Esophagus squamous epithelium (tissue), 4 donors: ENCODE data around the gene OR6Y1.

Source experiments
- CTCF ChIP-seq, 6 experiments: fragments of 450-650 bp in 4 of 6; fragments of 200-600 bp in 2 of 6; sonication (generic) in 2 of 6; IDR thresholded peaks; one replicate each; pipeline ENCODE4 v1.5.1; 2016 to 2019; ENCODE audit warnings: antibody characterized with exemption in 6 of 6, mild to moderate bottlenecking in 4 of 6, moderate library complexity in 4 of 6
- POLR2A ChIP-seq, 4 donors: fragments of 450-650 bp; IDR thresholded peaks; one replicate each; pipeline ENCODE4 v1.6.1; 2017; ENCODE audit warnings: antibody characterized with exemption in 4 of 4, mild to moderate bottlenecking in 4 of 4, moderate library complexity in 3 of 4

DNA sequence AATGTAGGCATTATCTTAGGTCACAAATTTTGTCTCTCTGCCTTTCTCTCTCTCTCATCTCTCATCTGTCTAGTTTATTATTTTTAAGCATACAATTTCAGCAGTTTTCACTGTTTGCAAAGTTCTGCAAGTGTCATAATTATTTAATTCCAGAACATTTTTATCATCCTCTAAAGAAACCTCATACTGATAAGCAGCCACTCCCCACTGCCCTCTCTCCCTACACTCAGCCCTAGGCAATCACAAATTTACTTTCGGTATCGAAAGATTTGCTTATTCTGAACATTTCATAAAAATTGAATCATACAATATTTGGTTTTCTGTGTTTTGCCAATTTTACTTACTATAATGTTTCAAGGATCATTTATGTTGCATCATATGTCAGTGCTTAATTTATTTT lies 16.6 kb downstream of the OR6Y1 start:
- TF ChIP-seq CTCF (IDR thresholded peaks at IDR 0.05) = no peak
- no peak for TF ChIP-seq POLR2A (IDR thresholded peaks at IDR 0.05)
